ENCODE measurements around the gene SLC44A3. TPM values are rescaled to one million over a fixed set of nuclear protein-coding genes. Genes with fewer than 3 reads are reported as not detected.
A peak's percentile ranks its signal among the peaks of the same experiment; 100 is the strongest.

Gene SLC44A3
- total RNA-seq, 1 donor from 2014 or later: 1.7 TPM

- Mint-ChIP-seq H3K4me1 (peaks cover 66% of the 10 kb centered on the region), H3K4me3 (no peak overlapping the region), H3K27ac (peak overlapping the region; percentile 62), H3K36me3 (peaks cover 12% of the 10 kb centered on the region), H3K27me3 (ENCODE audit: insufficient read depth, low read depth) (no peaks in the 10 kb centered on the region), H3K9me3 (no peaks in the 10 kb centered on the region)
- H3K4me3 ChIP-seq: no peak overlapping the region
- no peak overlapping the region for H3K9ac ChIP-seq
- no peak for DNase-seq (ENCODE audit: low spot score)
- H3K79me2 ChIP-seq (ENCODE audit: low read depth): no peaks in the 10 kb centered on the region
- no peak overlapping the region for H3K4me2 ChIP-seq
- H2AFZ ChIP-seq (replicated peaks): no peak overlapping the region
- H4K20me1 ChIP-seq (ENCODE audit: low read depth): peaks cover 4% of the 10 kb centered on the region
- no peaks in the 10 kb centered on the region for H3K27me3 ChIP-seq
- peaks cover 53% of the 10 kb centered on the region for H3K4me1 ChIP-seq
- no peak overlapping the region for H3K27ac ChIP-seq
- peaks cover 54% of the 10 kb centered on the region for H3F3A ChIP-seq (ENCODE audit: low read depth)
- TF ChIP-seq EZH2phosphoT487 (IDR thresholded peaks at IDR 0.05): no peak
- TF ChIP-seq CTCF (IDR thresholded peaks at IDR 0.05): no peak
- no peak for TF ChIP-seq EZH2 (IDR thresholded peaks at IDR 0.05)
- no peaks in the 10 kb centered on the region for H3K9me3 ChIP-seq (ENCODE audit: low read depth)
- no peaks in the 10 kb centered on the region for H3K36me3 ChIP-seq
Observed at GRCh38 chr1:94886361-94886760, 66.2 kb downstream of the SLC44A3 start.

- TF ChIP-seq CTCF (IDR thresholded peaks at IDR 0.05): no peak
- TF ChIP-seq EZH2 (IDR thresholded peaks at IDR 0.05): no peak
- TF ChIP-seq EZH2phosphoT487 (IDR thresholded peaks at IDR 0.05): no peak
- H3K27ac Mint-ChIP-seq: no peak overlapping the region
- DNase-seq (ENCODE audit: low spot score): no peak
- Histone ChIP-seq H3K9me3 (ENCODE audit: low read depth) (no peaks in the 10 kb centered on the region), H3F3A (ENCODE audit: low read depth) (peaks cover 56% of the 10 kb centered on the region), H3K36me3 (no peaks in the 10 kb centered on the region), H4K20me1 (ENCODE audit: low read depth) (peaks cover 4% of the 10 kb centered on the region), H3K4me3 (no peak overlapping the region), H3K27me3 (no peaks in the 10 kb centered on the region), H2AFZ (replicated peaks) (no peak overlapping the region), H3K9ac (no peak overlapping the region), H3K27ac (no peak overlapping the region), H3K4me1 (peaks cover 53% of the 10 kb centered on the region), H3K79me2 (ENCODE audit: low read depth) (no peaks in the 10 kb centered on the region), H3K4me2 (peak overlapping the region; percentile 38)
- H3K27me3 Mint-ChIP-seq (ENCODE audit: insufficient read depth, low read depth): no peaks in the 10 kb centered on the region
- H3K4me1 Mint-ChIP-seq: peaks cover 64% of the 10 kb centered on the region
- peaks cover 14% of the 10 kb centered on the region for H3K36me3 Mint-ChIP-seq
- H3K9me3 Mint-ChIP-seq: no peaks in the 10 kb centered on the region
- H3K4me3 Mint-ChIP-seq: no peak overlapping the region
Observed at GRCh38 chr1:94887106-94887505, 66.9 kb downstream of the SLC44A3 start.

- H3F3A ChIP-seq (ENCODE audit: low read depth): peaks cover 56% of the 10 kb centered on the region
- no peak for DNase-seq (ENCODE audit: low spot score)
- H3K27ac Mint-ChIP-seq: peak overlapping the region; percentile 79
- TF ChIP-seq EZH2 (IDR thresholded peaks at IDR 0.05) (no peak), CTCF (IDR thresholded peaks at IDR 0.05) (no peak), EZH2phosphoT487 (IDR thresholded peaks at IDR 0.05) (no peak)
- no peak overlapping the region for H2AFZ ChIP-seq (replicated peaks)
- peaks cover 48% of the 10 kb centered on the region for H3K4me1 ChIP-seq
- H3K27ac ChIP-seq: no peak overlapping the region
- peaks cover 14% of the 10 kb centered on the region for H3K36me3 Mint-ChIP-seq
- peak overlapping the region; percentile 38 for H3K4me2 ChIP-seq
- no peak overlapping the region for H3K4me3 Mint-ChIP-seq
- peaks cover 58% of the 10 kb centered on the region for H3K4me1 Mint-ChIP-seq
- no peaks in the 10 kb centered on the region for H3K27me3 Mint-ChIP-seq (ENCODE audit: insufficient read depth, low read depth)
- no peaks in the 10 kb centered on the region for H3K79me2 ChIP-seq (ENCODE audit: low read depth)
- peaks cover 9% of the 10 kb centered on the region for H4K20me1 ChIP-seq (ENCODE audit: low read depth)
- no peaks in the 10 kb centered on the region for H3K27me3 ChIP-seq
- no peak overlapping the region for H3K4me3 ChIP-seq
- no peaks in the 10 kb centered on the region for H3K36me3 ChIP-seq
- H3K9me3 Mint-ChIP-seq: no peaks in the 10 kb centered on the region
- H3K9me3 ChIP-seq (ENCODE audit: low read depth): no peaks in the 10 kb centered on the region
- H3K9ac ChIP-seq: no peak overlapping the region
Observed at GRCh38 chr1:94887603-94888171, 67.5 kb downstream of the SLC44A3 start.

All from neural progenitor cell (in vitro differentiated cells).